Small intestine (tissue), 4 donors: Measurements from ENCODE around the gene AKIP1. TPM values are rescaled to one million over a fixed set of nuclear protein-coding genes. Genes with fewer than 3 reads are reported as not detected.

Experiments used
- polyA plus RNA-seq, 4 donors: library from polyadenylated mRNA; stranded (reverse) in 3 of 4; unstranded in 1 of 4; fragments of 200-250 nt in 3 of 4; fragments of 120-200 nt in 1 of 4; gene quantifications; one replicate each; pipeline versions ENCODE4 v1.2.1 to v1.2.3, GENCODE V29; 2013
- donor health status: healthy with polysubstance abuse.
- donor health status: Bipolar disorder and iron deficiency.
- donor health status: healthy.

The AKIP1 gene
- polyA plus RNA-seq, 4 donors, result 11.6 to 24.4 (median 15.1) TPM

Other genes starting within 250 kb of the AKIP1 start
- gene TRIM66, start 228.5 kb upstream of the AKIP1 start, polyA plus RNA-seq, result 1 to 10 TPM; 1.4 to 6.0 (median 4.0) TPM
- 1,000 to 10,000 TPM; 2,503 to 4,316 (median 3,116) TPM for gene RPL27A, start 228.4 kb upstream of the AKIP1 start, polyA plus RNA-seq
- gene C11orf16, start 21.8 kb downstream of the AKIP1 start, polyA plus RNA-seq, result under 1 TPM in 1 of 4 donors, not detected in 3; 0.04 TPM
- under 1 TPM in 1 of 4 donors, not detected in 3; 0.16 TPM for gene ASCL3, start 31.8 kb downstream of the AKIP1 start, polyA plus RNA-seq
- gene TMEM9B, start 53.3 kb downstream of the AKIP1 start, polyA plus RNA-seq, result 10 to 100 TPM; 31.3 to 70.3 (median 45.5) TPM
- under 1 TPM in 2 of 4 donors, not detected in 2; 0.21 to 0.70 TPM for gene NRIP3, start 92.8 kb downstream of the AKIP1 start, polyA plus RNA-seq
- gene SCUBE2, start 180.4 kb downstream of the AKIP1 start, polyA plus RNA-seq, result 1 to 10 TPM in 2 of 4 donors, under 1 TPM in 1, not detected in 1; under 0.01 to 8.8 (median 4.9) TPM